GM13977 (cell line): ENCODE results near the gene SMARCAD1.

Source experiments
- DNase-seq: peaks from one replicate; pipeline ENCODE4 v3.0.0; 2012; ENCODE audit warnings: low spot score
- in situ Hi-C: fragments of 300-500 bp; cut with MboI; formaldehyde crosslinking; loops from one replicate; pipeline ENCODE4 v1.12.0; 2022; ENCODE audit warnings: low sequenced_read_pairs, low pct_unique_long_range_greater_than_20kb, mixed read lengths, inconsistent platforms; ENCODE audit not compliant: unreplicated experiment
- TF ChIP-seq, protein P1 (sequence below): IDR thresholded peaks from 2 replicates; pipeline ENCODE4 v1.5.1; 2012; ENCODE audit warnings: mild to moderate bottlenecking, control low read depth; ENCODE audit not compliant: insufficient read depth; ENCODE audit errors: extremely low read depth, missing control alignments

Gene SMARCAD1

GRCh38 chr4:94169803-94170372 lies 37.8 kb upstream of the SMARCAD1 start:
- TF ChIP-seq, protein P1, sequence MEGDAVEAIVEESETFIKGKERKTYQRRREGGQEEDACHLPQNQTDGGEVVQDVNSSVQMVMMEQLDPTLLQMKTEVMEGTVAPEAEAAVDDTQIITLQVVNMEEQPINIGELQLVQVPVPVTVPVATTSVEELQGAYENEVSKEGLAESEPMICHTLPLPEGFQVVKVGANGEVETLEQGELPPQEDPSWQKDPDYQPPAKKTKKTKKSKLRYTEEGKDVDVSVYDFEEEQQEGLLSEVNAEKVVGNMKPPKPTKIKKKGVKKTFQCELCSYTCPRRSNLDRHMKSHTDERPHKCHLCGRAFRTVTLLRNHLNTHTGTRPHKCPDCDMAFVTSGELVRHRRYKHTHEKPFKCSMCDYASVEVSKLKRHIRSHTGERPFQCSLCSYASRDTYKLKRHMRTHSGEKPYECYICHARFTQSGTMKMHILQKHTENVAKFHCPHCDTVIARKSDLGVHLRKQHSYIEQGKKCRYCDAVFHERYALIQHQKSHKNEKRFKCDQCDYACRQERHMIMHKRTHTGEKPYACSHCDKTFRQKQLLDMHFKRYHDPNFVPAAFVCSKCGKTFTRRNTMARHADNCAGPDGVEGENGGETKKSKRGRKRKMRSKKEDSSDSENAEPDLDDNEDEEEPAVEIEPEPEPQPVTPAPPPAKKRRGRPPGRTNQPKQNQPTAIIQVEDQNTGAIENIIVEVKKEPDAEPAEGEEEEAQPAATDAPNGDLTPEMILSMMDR, result no peak
- no peak for DNase-seq
- in situ Hi-C loops, result no loop called here

- DNase-seq, result no peak
- TF ChIP-seq, protein P1, result peak; percentile 22
- in situ Hi-C loops, result no loop called here
Measured at GRCh38 chr4:94171616-94172015, 36.0 kb upstream of the SMARCAD1 start.

- TF ChIP-seq, protein P1, result no peak
- DNase-seq, result no peak
- in situ Hi-C loops, result no loop called here
Measured at GRCh38 chr4:94175553-94176261, 32.0 kb upstream of the SMARCAD1 start.

GRCh38 chr4:94177822-94178221 lies 29.8 kb upstream of the SMARCAD1 start:
- DNase-seq, result no peak
- in situ Hi-C loops, result no loop called here
- TF ChIP-seq, protein P1, result no peak

- in situ Hi-C loops, result no loop called here
- DNase-seq, result no peak
- TF ChIP-seq, protein P1, result no peak
Measured at GRCh38 chr4:94181815-94182214, 25.9 kb upstream of the SMARCAD1 start.

GRCh38 chr4:94202769-94203168 lies 4.9 kb upstream of the SMARCAD1 start:
- DNase-seq, result no peak
- in situ Hi-C loops, result no loop called here
- TF ChIP-seq, protein P1, result no peak
